Measurements from ENCODE around the gene RABEP1. TPM values are rescaled to one million over a fixed set of nuclear protein-coding genes. Genes with fewer than 3 reads are reported as not detected.

The RABEP1 gene
- total and polyA plus RNA-seq, 2 experiments from 2014 or later: 37.0 to 88.1 TPM

GRCh38 chr17:5405400-5405799 lies 123.3 kb downstream of the RABEP1 start:
- Histone ChIP-seq H3K27me3 (ENCODE audit: insufficient read depth) (no peaks in the 10 kb centered on the region), H3F3A (replicated peaks; ENCODE audit: low read depth) (no peaks in the 10 kb centered on the region), H2AFZ (no peak overlapping the region), H4K20me1 (replicated peaks; ENCODE audit: insufficient read depth) (peaks cover 40% of the 10 kb centered on the region), H3K36me3 (ENCODE audit: insufficient read depth) (peaks cover 77% of the 10 kb centered on the region), H3K4me2 (no peak overlapping the region), H3K27ac (ENCODE audit: low read depth) (no peak overlapping the region), H3K9me2 (ENCODE audit: insufficient read depth) (no peaks in the 10 kb centered on the region), H3K79me2 (replicated peaks; ENCODE audit: insufficient read depth) (peaks cover 15% of the 10 kb centered on the region), H3K4me3 (no peak overlapping the region), H3K4me1 (ENCODE audit: insufficient read depth) (no peaks in the 10 kb centered on the region)
- Mint-ChIP-seq H3K9me3 (no peaks in the 10 kb centered on the region), H3K36me3 (ENCODE audit: low read depth) (peaks cover 24% of the 10 kb centered on the region), H3K27me3 (ENCODE audit: insufficient read depth, low read depth, poor library complexity) (no peaks in the 10 kb centered on the region), H3K27ac (no peak overlapping the region), H3K4me1 (no peaks in the 10 kb centered on the region), H3K4me3 (no peak overlapping the region)
- ATAC-seq (no peak), DNase-seq (ENCODE audit: low spot score) (no peak)
- TF ChIP-seq ZNF331 (CRISPR knock-in tag; IDR thresholded peaks at IDR 0.05; ENCODE audit: low read depth): no peak
- no peak for TF ChIP-seq POLR2AphosphoS5 (IDR thresholded peaks at IDR 0.05; ENCODE audit: low read depth)
- TF ChIP-seq ZNF462 (CRISPR knock-in tag; IDR thresholded peaks at IDR 0.05): no peak
- TF ChIP-seq EZH2phosphoT487 (IDR thresholded peaks at IDR 0.05; ENCODE audit: unreplicated experiment): no peak
- TF ChIP-seq STAT1 (IDR thresholded peaks at IDR 0.05; ENCODE audit: unreplicated experiment): no peak
- no peak for TF ChIP-seq EZH2 (IDR thresholded peaks at IDR 0.05; ENCODE audit: low read depth, unreplicated experiment)
- TF ChIP-seq ETS1 (IDR thresholded peaks at IDR 0.05): no peak
- no peak for TF ChIP-seq NANOG (IDR thresholded peaks at IDR 0.05; ENCODE audit: borderline replicate concordance)
- no peak for TF ChIP-seq CREB1 (CRISPR knock-in tag; IDR thresholded peaks at IDR 0.05; ENCODE audit: low read depth)
- TF ChIP-seq REST (IDR thresholded peaks at IDR 0.05; ENCODE audit: unreplicated experiment): no peak
- no peak for TF ChIP-seq CTCF (conservative IDR thresholded peaks at IDR 0.05; ENCODE audit: low read depth in 2 of 2)
- no peak for TF ChIP-seq ZNF114 (CRISPR knock-in tag; IDR thresholded peaks at IDR 0.05)
- no peak for TF ChIP-seq JUNB (IDR thresholded peaks at IDR 0.05; ENCODE audit: unreplicated experiment)

All from GM23338 (cell line).